ES-I3 (cell line): Measurements from ENCODE around the gene PLEKHA4.
"Not testable (repeated sequence)": the region's sequence is repeated elsewhere in the genome, so short reads cannot be mapped to it uniquely, and the experiment has no call there.

Source experiments
- H3K36me3 ChIP-seq: 2 replicates; pipeline ENCODE4 v1.6.1; 2013; ENCODE audit warnings: mild to moderate bottlenecking, low read length, control low read depth, moderate library complexity; ENCODE audit not compliant: insufficient read depth
- H3K4me1 ChIP-seq: 2 replicates; pipeline ENCODE4 v1.6.1; 2013; ENCODE audit warnings: mild to moderate bottlenecking, control low read depth, low read length; ENCODE audit not compliant: insufficient read depth
- H3K9ac ChIP-seq: 2 replicates; pipeline ENCODE4 v1.6.1; 2013; ENCODE audit warnings: low read depth, mild to moderate bottlenecking, low read length, moderate library complexity
- H3K9me3 ChIP-seq: 2 replicates; pipeline ENCODE4 v1.6.1; 2013; ENCODE audit warnings: mild to moderate bottlenecking, low read length, moderate library complexity; ENCODE audit not compliant: control insufficient read depth, insufficient read depth

Gene PLEKHA4

GRCh38 chr19:48861313-48861712 is 7.1 kb downstream of the PLEKHA4 start:
- Histone ChIP-seq H3K4me1 (0 out of 2 replicates have a peak, but pooled peaks cover 4% of the 10 kb centered on the region), H3K9me3 (no peaks in the 10 kb centered on the region), H3K9ac (no peak overlapping the region), H3K36me3 (no peaks in the 10 kb centered on the region)

GRCh38 chr19:48859711-48860572 is 8.5 kb downstream of the PLEKHA4 start:
- Histone ChIP-seq H3K4me1 (0 out of 2 replicates have a peak, but pooled peaks cover 4% of the 10 kb centered on the region), H3K9ac (peak overlapping the region; percentile 77; the same call in 1 of the 2 replicates), H3K36me3 (no peaks in the 10 kb centered on the region), H3K9me3 (no peaks in the 10 kb centered on the region)

- peak overlapping the region; percentile 77; the same call in 1 of the 2 replicates for H3K9ac ChIP-seq
- no peaks in the 10 kb centered on the region for H3K36me3 ChIP-seq
- no peaks in the 10 kb centered on the region for H3K9me3 ChIP-seq
- H3K4me1 ChIP-seq: 0 out of 2 replicates have a peak, but pooled peaks cover 4% of the 10 kb centered on the region
Observed at GRCh38 chr19:48858984-48859710, 9.3 kb downstream of the PLEKHA4 start.

- H3K36me3 ChIP-seq: no peaks in the 10 kb centered on the region
- 0 out of 2 replicates have a peak, but pooled peaks cover 4% of the 10 kb centered on the region for H3K4me1 ChIP-seq
- no peak overlapping the region for H3K9ac ChIP-seq
- H3K9me3 ChIP-seq: no peaks in the 10 kb centered on the region
Observed at GRCh38 chr19:48856921-48857320, 11.5 kb downstream of the PLEKHA4 start.

- Histone ChIP-seq H3K4me1 (no peaks in the 10 kb centered on the region), H3K36me3 (no peaks in the 10 kb centered on the region), H3K9me3 (no peaks in the 10 kb centered on the region), H3K9ac (no peak overlapping the region)
Observed at GRCh38 chr19:48854103-48854502, 14.3 kb downstream of the PLEKHA4 start.

GRCh38 chr19:48853483-48853882 is 14.9 kb downstream of the PLEKHA4 start:
- H3K4me1 ChIP-seq: no peaks in the 10 kb centered on the region
- no peak overlapping the region for H3K9ac ChIP-seq

GRCh38 chr19:48852292-48852691 is 16.1 kb downstream of the PLEKHA4 start:
- Histone ChIP-seq H3K9ac (no peak overlapping the region), H3K4me1 (no peaks in the 10 kb centered on the region), H3K9me3 (no peaks in the 10 kb centered on the region), H3K36me3 (no peaks in the 10 kb centered on the region)

More at GRCh38 chr19:48853483-48853882, 14.9 kb downstream of the PLEKHA4 start:
- no peaks in the 10 kb centered on the region for H3K9me3 ChIP-seq
- no peaks in the 10 kb centered on the region for H3K36me3 ChIP-seq

GRCh38 chr19:48846659-48847058 is 21.8 kb downstream of the PLEKHA4 start:
- H3K36me3 ChIP-seq, H3K9me3 ChIP-seq, H3K9ac ChIP-seq, H3K4me1 ChIP-seq: not testable (repeated sequence)

GRCh38 chr19:48845384-48845783 is 23.0 kb downstream of the PLEKHA4 start:
- Histone ChIP-seq H3K9me3 (no peaks in the 10 kb centered on the region), H3K36me3 (no peaks in the 10 kb centered on the region; the same call in 1 of the 2 replicates), H3K4me1 (no peaks in the 10 kb centered on the region), H3K9ac (no peak overlapping the region)

GRCh38 chr19:48844472-48844871 is 23.9 kb downstream of the PLEKHA4 start:
- Histone ChIP-seq H3K36me3 (no peaks in the 10 kb centered on the region; the same call in 1 of the 2 replicates), H3K9me3 (no peaks in the 10 kb centered on the region), H3K4me1 (no peaks in the 10 kb centered on the region), H3K9ac (no peak overlapping the region)

- no peak overlapping the region for H3K9ac ChIP-seq
- H3K4me1 ChIP-seq: no peaks in the 10 kb centered on the region
- no peaks in the 10 kb centered on the region for H3K9me3 ChIP-seq
- no peaks in the 10 kb centered on the region; the same call in 1 of the 2 replicates for H3K36me3 ChIP-seq
Observed at GRCh38 chr19:48842789-48843162, 25.6 kb downstream of the PLEKHA4 start.

GRCh38 chr19:48841571-48841970 is 26.8 kb downstream of the PLEKHA4 start:
- Histone ChIP-seq H3K9me3 (no peaks in the 10 kb centered on the region), H3K9ac (no peak overlapping the region), H3K4me1 (no peaks in the 10 kb centered on the region), H3K36me3 (no peaks in the 10 kb centered on the region; the same call in 1 of the 2 replicates)

- Histone ChIP-seq H3K36me3 (no peaks in the 10 kb centered on the region; the same call in 1 of the 2 replicates), H3K9ac (no peak overlapping the region), H3K9me3 (no peaks in the 10 kb centered on the region), H3K4me1 (no peaks in the 10 kb centered on the region)
Observed at GRCh38 chr19:48841047-48841446, 27.4 kb downstream of the PLEKHA4 start.

GRCh38 chr19:48837687-48838086 is 30.7 kb downstream of the PLEKHA4 start:
- no peaks in the 10 kb centered on the region for H3K36me3 ChIP-seq
- peak overlapping the region; percentile 73; the same call in 1 of the 2 replicates for H3K9ac ChIP-seq
- no peaks in the 10 kb centered on the region for H3K9me3 ChIP-seq
- no peaks in the 10 kb centered on the region for H3K4me1 ChIP-seq
